ENCODE data around the gene ATG4C.

- TF ChIP-seq CTCF (IDR thresholded peaks at IDR 0.05) (no peak), POLR2AphosphoS5 (IDR thresholded peaks at IDR 0.05) (no peak), EP300 (IDR thresholded peaks at IDR 0.05; ENCODE audit: low read depth) (no peak), POLR2A (IDR thresholded peaks at IDR 0.05) (no peak)
Measured at GRCh38 chr1:62903982-62904855, 120.3 kb downstream of the ATG4C start.

Measured in transverse colon (tissue), 4 donors.